OCI-LY7 (cell line): ENCODE measurements around the gene TFB1M. TPM values are rescaled to one million over a fixed set of nuclear protein-coding genes. Genes with fewer than 3 reads are reported as not detected.

Experiments used
- total RNA-seq, 2 experiments: library from RNA; depleted of rRNA in 1 of 2; stranded (reverse); fragments of >200 nt in 1 of 2; shearing (Covaris generic) in 1 of 2; gene quantifications; 2 replicates each; pipeline ENCODE4 v1.2.3, GENCODE V29; 2014 to 2022

TFB1M gene
- total RNA-seq, 2 experiments from 2014 or later = 34.8 to 62.8 TPM

Other genes starting within 250 kb of the TFB1M start
- not detected in 2 replicates for gene CLDN20, start 50.5 kb downstream of the TFB1M start, total RNA-seq (2014; rRNA removed; shearing (Covaris generic))
- gene CLDN20, start 50.5 kb downstream of the TFB1M start, total RNA-seq (2022) = not detected in 2 replicates
- 0.22 TPM in 1 of 2 replicates, not detected in the other for gene NOX3, start 141.4 kb upstream of the TFB1M start, total RNA-seq (2014; rRNA removed; shearing (Covaris generic))
- not detected in 2 replicates for gene NOX3, start 141.4 kb upstream of the TFB1M start, total RNA-seq (2022)